Measurements from ENCODE around the gene ATAD1.

- no peak for TF ChIP-seq SP1 (CRISPR knock-in tag; conservative IDR thresholded peaks at IDR 0.05)
- TF ChIP-seq, protein P1, sequence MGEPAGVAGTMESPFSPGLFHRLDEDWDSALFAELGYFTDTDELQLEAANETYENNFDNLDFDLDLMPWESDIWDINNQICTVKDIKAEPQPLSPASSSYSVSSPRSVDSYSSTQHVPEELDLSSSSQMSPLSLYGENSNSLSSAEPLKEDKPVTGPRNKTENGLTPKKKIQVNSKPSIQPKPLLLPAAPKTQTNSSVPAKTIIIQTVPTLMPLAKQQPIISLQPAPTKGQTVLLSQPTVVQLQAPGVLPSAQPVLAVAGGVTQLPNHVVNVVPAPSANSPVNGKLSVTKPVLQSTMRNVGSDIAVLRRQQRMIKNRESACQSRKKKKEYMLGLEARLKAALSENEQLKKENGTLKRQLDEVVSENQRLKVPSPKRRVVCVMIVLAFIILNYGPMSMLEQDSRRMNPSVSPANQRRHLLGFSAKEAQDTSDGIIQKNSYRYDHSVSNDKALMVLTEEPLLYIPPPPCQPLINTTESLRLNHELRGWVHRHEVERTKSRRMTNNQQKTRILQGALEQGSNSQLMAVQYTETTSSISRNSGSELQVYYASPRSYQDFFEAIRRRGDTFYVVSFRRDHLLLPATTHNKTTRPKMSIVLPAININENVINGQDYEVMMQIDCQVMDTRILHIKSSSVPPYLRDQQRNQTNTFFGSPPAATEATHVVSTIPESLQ (CRISPR knock-in tag; IDR thresholded peaks at IDR 0.05) = no peak
- TF ChIP-seq, protein P2, sequence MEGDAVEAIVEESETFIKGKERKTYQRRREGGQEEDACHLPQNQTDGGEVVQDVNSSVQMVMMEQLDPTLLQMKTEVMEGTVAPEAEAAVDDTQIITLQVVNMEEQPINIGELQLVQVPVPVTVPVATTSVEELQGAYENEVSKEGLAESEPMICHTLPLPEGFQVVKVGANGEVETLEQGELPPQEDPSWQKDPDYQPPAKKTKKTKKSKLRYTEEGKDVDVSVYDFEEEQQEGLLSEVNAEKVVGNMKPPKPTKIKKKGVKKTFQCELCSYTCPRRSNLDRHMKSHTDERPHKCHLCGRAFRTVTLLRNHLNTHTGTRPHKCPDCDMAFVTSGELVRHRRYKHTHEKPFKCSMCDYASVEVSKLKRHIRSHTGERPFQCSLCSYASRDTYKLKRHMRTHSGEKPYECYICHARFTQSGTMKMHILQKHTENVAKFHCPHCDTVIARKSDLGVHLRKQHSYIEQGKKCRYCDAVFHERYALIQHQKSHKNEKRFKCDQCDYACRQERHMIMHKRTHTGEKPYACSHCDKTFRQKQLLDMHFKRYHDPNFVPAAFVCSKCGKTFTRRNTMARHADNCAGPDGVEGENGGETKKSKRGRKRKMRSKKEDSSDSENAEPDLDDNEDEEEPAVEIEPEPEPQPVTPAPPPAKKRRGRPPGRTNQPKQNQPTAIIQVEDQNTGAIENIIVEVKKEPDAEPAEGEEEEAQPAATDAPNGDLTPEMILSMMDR (IDR thresholded peaks at IDR 0.05) = no peak
- TF ChIP-seq USF1 (CRISPR knock-in tag; IDR thresholded peaks at IDR 0.05) = no peak
- no peak for TF ChIP-seq ZBTB21 (CRISPR knock-in tag; IDR thresholded peaks at IDR 0.05; ENCODE audit: borderline replicate concordance)
Observed at GRCh38 chr10:87729940-87730339, 88.1 kb downstream of the ATAD1 start.

Measured in WTC11 (cell line).